ENCODE measurements around the gene SOX10. TPM values are rescaled to one million over a fixed set of nuclear protein-coding genes. Genes with fewer than 3 reads are reported as not detected.

SOX10 gene
- total RNA-seq, 1 experiment from 2014 or later = not detected

GRCh38 chr22:38017939-38018885, 33.9 kb upstream of the SOX10 start:
- Histone ChIP-seq H3K36me3 (ENCODE audit: control insufficient read depth in 1 of 2, insufficient read depth in 2 of 2, low read length in 2 of 2) (no peaks in the 10 kb centered on the region), H4K20me1 (ENCODE audit: insufficient read depth) (no peaks in the 10 kb centered on the region), H3K4me2 (ENCODE audit: low read length) (no peak overlapping the region), H2AFZ (ENCODE audit: low read depth, low read length, poor library complexity, severe bottlenecking) (no peak overlapping the region), H3K9ac (ENCODE audit: low read length) (no peak overlapping the region), H3K9me2 (ENCODE audit: insufficient read depth) (no peaks in the 10 kb centered on the region), H3K4me3 (replicated peaks in 1 of 2; ENCODE audit: low read depth in 1 of 2, low read length in 2 of 2) (no peak overlapping the region), H3K27ac (ENCODE audit: low read depth, low read length) (no peak overlapping the region), H3K27me3 (ENCODE audit: insufficient read depth, low read length) (no peaks in the 10 kb centered on the region), H3K4me1 (ENCODE audit: control insufficient read depth in 1 of 2, insufficient read depth in 2 of 2, low read length in 2 of 2) (peaks cover 7 to 21% of the 10 kb centered on the region in 2 experiments; a peak in 3 of 4 replicates), H3K9me3 (ENCODE audit: control insufficient read depth in 1 of 2, insufficient read depth in 1 of 2, low read depth in 1 of 2, low read length in 2 of 2) (no peaks in the 10 kb centered on the region), H3K79me2 (ENCODE audit: insufficient read depth, low read length) (no peaks in the 10 kb centered on the region)
- intact Hi-C loops (cut with micrococcal nuclease) = no loop called here
- CTCF ChIA-PET = interaction anchor here (1.0 kb wide), 1 partner anchor 12 kb away, joined by 3 read pairs; no protein-coding TSS in a partner anchor
- ATAC-seq (no peak), DNase-seq (ENCODE audit: low read depth, low spot score) (no peak)
- no peak for TF ChIP-seq ELF1 (IDR thresholded peaks at IDR 0.05; ENCODE audit: borderline replicate concordance, low read depth)
- TF ChIP-seq SRF (IDR thresholded peaks at IDR 0.05; ENCODE audit: low read depth) = no peak
- no peak for TF ChIP-seq YY1 (IDR thresholded peaks at IDR 0.05; ENCODE audit: extremely low read depth, insufficient replicate concordance, low read depth, low read length)
- no peak for TF ChIP-seq POLR2A (IDR thresholded peaks at IDR 0.05; ENCODE audit: borderline replicate concordance, extremely low read depth, insufficient read depth, insufficient read length)
- TF ChIP-seq MAX (IDR thresholded peaks at IDR 0.05) = no peak
- TF ChIP-seq CBX3 (IDR thresholded peaks at IDR 0.05; ENCODE audit: low read depth) = no peak
- no peak for TF ChIP-seq REST (IDR thresholded peaks at IDR 0.05; ENCODE audit: low read depth)
- no peak for TF ChIP-seq EGR1 (IDR thresholded peaks at IDR 0.05; ENCODE audit: low read depth)
- no peak for TF ChIP-seq EZH2phosphoT487 (IDR thresholded peaks at IDR 0.05; ENCODE audit: borderline replicate concordance)
- TF ChIP-seq ATF3 (IDR thresholded peaks at IDR 0.05) = no peak
- TF ChIP-seq SIN3A (IDR thresholded peaks at IDR 0.05; ENCODE audit: low read depth) = no peak
- no peak for TF ChIP-seq ZFX (IDR thresholded peaks at IDR 0.05)
- no peak for TF ChIP-seq ZNF274 (IDR thresholded peaks at IDR 0.05; ENCODE audit: low read depth, low read length)
- TF ChIP-seq POLR2AphosphoS5 (IDR thresholded peaks at IDR 0.05; ENCODE audit: low read depth, low read length) = no peak
- no TSS peak for BruUV-seq (replicated peaks)
- RAD21 ChIA-PET (ENCODE audit: low non-redundant PET in 1 of 2, low total read pairs in 2 of 2, uncharacterized antibody in 2 of 2, unreplicated experiment in 2 of 2) = no interaction called here
- POLR2A ChIA-PET = no interaction called here
